ENCODE results near the gene CAMTA1. TPM values are rescaled to one million over a fixed set of nuclear protein-coding genes. Genes with fewer than 3 reads are reported as not detected.

CAMTA1 gene
- total RNA-seq, 1 donor from 2014 or later, result 268 TPM

DNA sequence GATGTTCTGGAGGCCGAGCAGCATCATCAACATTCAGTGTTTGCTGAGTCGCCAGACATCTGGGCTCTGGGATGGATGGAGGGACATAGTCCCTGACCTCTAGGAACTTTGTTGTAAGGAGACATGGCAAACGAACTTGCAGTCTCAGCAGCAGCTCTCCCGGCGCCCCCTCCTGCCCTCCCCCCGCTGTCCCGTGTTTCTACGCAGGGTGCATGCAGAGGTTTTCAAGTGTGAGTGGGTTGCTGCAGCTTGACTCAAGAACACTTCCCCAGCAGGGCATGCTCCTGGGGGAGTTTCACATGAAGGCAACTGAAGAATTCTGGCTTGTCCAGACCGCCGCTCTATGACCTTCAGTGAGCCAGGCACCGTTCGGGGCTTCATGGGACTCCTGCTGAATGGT lies 121.9 kb downstream of the CAMTA1 start:
- no peak overlapping the region for H3K27ac Mint-ChIP-seq
- H3K27ac ChIP-seq, result no peak overlapping the region
- H3K4me2 ChIP-seq, result peak overlapping the region; percentile 38
- no peak overlapping the region for H3K4me3 ChIP-seq
- no peaks in the 10 kb centered on the region for H3K79me2 ChIP-seq (ENCODE audit: low read depth)
- H3K4me1 Mint-ChIP-seq, result peaks cover 47% of the 10 kb centered on the region
- peak overlapping the region; percentile 13 for H2AFZ ChIP-seq (replicated peaks)
- no peak for DNase-seq (ENCODE audit: low spot score)
- peaks cover 7% of the 10 kb centered on the region for H4K20me1 ChIP-seq (ENCODE audit: low read depth)
- no peaks in the 10 kb centered on the region for H3K27me3 ChIP-seq
- H3K27me3 Mint-ChIP-seq (ENCODE audit: insufficient read depth, low read depth), result peaks cover 7% of the 10 kb centered on the region
- H3F3A ChIP-seq (ENCODE audit: low read depth), result peaks cover 3% of the 10 kb centered on the region
- no peaks in the 10 kb centered on the region for H3K9me3 ChIP-seq (ENCODE audit: low read depth)
- no peaks in the 10 kb centered on the region for H3K9me3 Mint-ChIP-seq
- peaks cover 2% of the 10 kb centered on the region for H3K36me3 Mint-ChIP-seq
- H3K4me1 ChIP-seq, result peaks cover 18% of the 10 kb centered on the region
- H3K4me3 Mint-ChIP-seq, result no peak overlapping the region
- H3K36me3 ChIP-seq, result no peaks in the 10 kb centered on the region
- H3K9ac ChIP-seq, result no peak overlapping the region
- TF ChIP-seq EZH2phosphoT487 (IDR thresholded peaks at IDR 0.05) (no peak), CTCF (IDR thresholded peaks at IDR 0.05) (no peak), EZH2 (IDR thresholded peaks at IDR 0.05) (no peak)

DNA sequence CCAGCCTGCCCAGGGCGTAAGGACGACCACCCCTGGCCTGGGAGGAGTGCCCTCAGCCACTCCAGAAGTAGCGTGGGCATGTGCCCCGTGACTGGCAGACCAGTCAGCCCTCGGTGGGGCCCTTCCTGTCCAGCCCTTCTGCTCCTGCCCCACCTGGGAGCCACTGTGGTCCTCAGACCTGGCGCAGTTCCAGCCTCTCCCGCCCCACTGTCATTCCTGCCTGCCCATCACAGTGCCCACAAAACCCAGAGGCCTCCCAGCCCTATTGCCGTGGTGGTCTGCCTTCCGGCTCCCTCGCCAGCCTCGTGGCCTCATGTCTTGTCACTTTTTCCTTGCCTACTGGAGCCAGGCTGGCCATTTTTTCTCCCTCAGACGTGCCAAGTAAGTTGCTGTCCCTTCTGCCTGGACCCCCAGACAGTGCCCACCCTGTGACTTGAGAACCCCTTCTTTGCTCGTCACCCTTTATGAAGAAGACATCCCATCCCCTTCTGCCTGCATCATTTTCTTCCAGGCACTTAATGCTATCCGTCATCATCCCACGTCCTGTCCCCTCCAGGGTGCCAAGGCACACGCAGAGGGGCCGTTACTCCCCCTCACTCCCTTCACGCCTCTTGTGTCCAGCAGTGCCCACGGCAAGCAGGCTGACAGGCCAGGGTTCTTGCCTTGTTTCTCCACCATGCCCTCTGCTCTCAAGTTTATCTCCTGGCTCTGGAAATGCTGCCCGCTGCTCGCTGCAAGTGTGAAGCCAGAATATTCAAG lies 122.6 kb downstream of the CAMTA1 start:
- Histone ChIP-seq H4K20me1 (ENCODE audit: low read depth) (peaks cover 12% of the 10 kb centered on the region), H3K9ac (no peak overlapping the region), H3K4me1 (peaks cover 18% of the 10 kb centered on the region), H3K4me2 (no peak overlapping the region), H3K9me3 (ENCODE audit: low read depth) (no peaks in the 10 kb centered on the region), H3K27me3 (no peaks in the 10 kb centered on the region), H3K79me2 (ENCODE audit: low read depth) (no peaks in the 10 kb centered on the region), H3K36me3 (no peaks in the 10 kb centered on the region), H2AFZ (replicated peaks) (no peak overlapping the region), H3F3A (ENCODE audit: low read depth) (peaks cover 5% of the 10 kb centered on the region), H3K4me3 (no peak overlapping the region), H3K27ac (no peak overlapping the region)
- Mint-ChIP-seq H3K27me3 (ENCODE audit: insufficient read depth, low read depth) (peaks cover 7% of the 10 kb centered on the region), H3K36me3 (peaks cover 2% of the 10 kb centered on the region), H3K27ac (no peak overlapping the region), H3K4me3 (peak overlapping the region; percentile 64), H3K4me1 (peaks cover 54% of the 10 kb centered on the region), H3K9me3 (no peaks in the 10 kb centered on the region)
- TF ChIP-seq CTCF (IDR thresholded peaks at IDR 0.05) (no peak), EZH2phosphoT487 (IDR thresholded peaks at IDR 0.05) (no peak)
- no peak for DNase-seq (ENCODE audit: low spot score)

DNA sequence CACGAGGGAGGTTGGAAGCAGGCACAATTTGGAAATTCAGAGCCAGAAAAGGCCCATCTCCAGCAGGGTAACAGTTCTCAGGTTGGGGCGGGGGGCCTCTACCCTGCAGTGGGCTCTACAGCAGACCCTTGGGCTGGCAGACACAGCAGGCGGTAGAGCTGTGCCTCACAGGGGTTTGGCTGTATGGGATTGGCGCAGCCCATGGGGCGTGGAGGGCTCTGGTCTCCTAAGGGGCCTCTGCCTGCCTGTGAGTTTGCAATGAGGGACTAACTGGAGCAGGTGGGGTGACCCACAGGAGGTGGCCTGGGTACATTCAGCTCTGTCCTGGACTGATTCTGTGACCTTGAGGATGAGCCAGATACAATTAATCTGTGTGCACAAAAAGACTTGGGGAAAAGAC lies 124.1 kb downstream of the CAMTA1 start:
- Mint-ChIP-seq H3K4me3 (no peak overlapping the region), H3K36me3 (no peaks in the 10 kb centered on the region), H3K4me1 (peaks cover 65% of the 10 kb centered on the region), H3K9me3 (peaks cover 2% of the 10 kb centered on the region), H3K27ac (no peak overlapping the region), H3K27me3 (ENCODE audit: insufficient read depth, low read depth) (peaks cover 11% of the 10 kb centered on the region)
- Histone ChIP-seq H3K36me3 (no peaks in the 10 kb centered on the region), H3F3A (ENCODE audit: low read depth) (peaks cover 5% of the 10 kb centered on the region), H3K4me2 (no peak overlapping the region), H3K4me1 (peaks cover 18% of the 10 kb centered on the region), H3K9ac (no peak overlapping the region), H2AFZ (replicated peaks) (no peak overlapping the region), H3K27me3 (no peaks in the 10 kb centered on the region), H4K20me1 (ENCODE audit: low read depth) (peaks cover 12% of the 10 kb centered on the region), H3K27ac (no peak overlapping the region), H3K79me2 (ENCODE audit: low read depth) (no peaks in the 10 kb centered on the region), H3K4me3 (no peak overlapping the region), H3K9me3 (ENCODE audit: low read depth) (no peaks in the 10 kb centered on the region)
- TF ChIP-seq EZH2phosphoT487 (IDR thresholded peaks at IDR 0.05) (no peak), EZH2 (IDR thresholded peaks at IDR 0.05) (no peak), CTCF (IDR thresholded peaks at IDR 0.05) (no peak)
- no peak for DNase-seq (ENCODE audit: low spot score)

All from neural progenitor cell (in vitro differentiated cells).